Measurements from ENCODE around the gene TSC22D2. TPM values are rescaled to one million over a fixed set of nuclear protein-coding genes. Genes with fewer than 3 reads are reported as not detected.

The TSC22D2 gene
- total and polyA plus RNA-seq, 2 experiments from 2014 or later: 34.9 to 38.8 TPM

- H3K4me1 ChIP-seq (ENCODE audit: insufficient read depth): peaks cover 21% of the 10 kb centered on the region
- no peak overlapping the region for H3K4me2 ChIP-seq
- H3K4me3 ChIP-seq: no peak overlapping the region
- H3K9me3 ChIP-seq (ENCODE audit: low read depth): no peaks in the 10 kb centered on the region
- no peaks in the 10 kb centered on the region for H3K9me2 ChIP-seq (replicated peaks; ENCODE audit: insufficient read depth)
- H2AFZ ChIP-seq: no peak overlapping the region
- TF ChIP-seq EZH2phosphoT487 (IDR thresholded peaks at IDR 0.05; ENCODE audit: low read depth, severe bottlenecking, unreplicated experiment): no peak
- no peak for TF ChIP-seq EZH2 (IDR thresholded peaks at IDR 0.05; ENCODE audit: borderline replicate concordance)
- no peak for TF ChIP-seq CTCF (IDR thresholded peaks at IDR 0.05; ENCODE audit: poor library complexity)
- no peaks in the 10 kb centered on the region for H3K27me3 ChIP-seq
- no peaks in the 10 kb centered on the region for H3K79me2 ChIP-seq
- DNase-seq (ENCODE audit: low spot score): no peak
- no peak overlapping the region for H3K27ac ChIP-seq
- H4K20me1 ChIP-seq (ENCODE audit: insufficient read depth, poor library complexity, severe bottlenecking): no peaks in the 10 kb centered on the region
- no peaks in the 10 kb centered on the region for H3K36me3 ChIP-seq (replicated peaks; ENCODE audit: insufficient read depth, low read depth)
Measured at GRCh38 chr3:150367757-150368156, 40.3 kb upstream of the TSC22D2 start.

GRCh38 chr3:150370122-150370602 is 37.9 kb upstream of the TSC22D2 start:
- Histone ChIP-seq H3K4me1 (ENCODE audit: insufficient read depth) (peaks cover 21% of the 10 kb centered on the region), H3K79me2 (no peaks in the 10 kb centered on the region), H3K9me3 (ENCODE audit: low read depth) (no peaks in the 10 kb centered on the region), H3K36me3 (replicated peaks; ENCODE audit: insufficient read depth, low read depth) (no peaks in the 10 kb centered on the region), H2AFZ (no peak overlapping the region), H3K4me3 (no peak overlapping the region), H3K9me2 (replicated peaks; ENCODE audit: insufficient read depth) (no peaks in the 10 kb centered on the region), H4K20me1 (ENCODE audit: insufficient read depth, poor library complexity, severe bottlenecking) (no peaks in the 10 kb centered on the region), H3K27me3 (no peaks in the 10 kb centered on the region), H3K4me2 (peak overlapping the region; percentile 69), H3K27ac (peak overlapping the region; percentile 87)
- TF ChIP-seq EZH2phosphoT487 (IDR thresholded peaks at IDR 0.05; ENCODE audit: low read depth, severe bottlenecking, unreplicated experiment) (no peak), EZH2 (IDR thresholded peaks at IDR 0.05; ENCODE audit: borderline replicate concordance) (no peak), CTCF (IDR thresholded peaks at IDR 0.05; ENCODE audit: poor library complexity) (no peak)
- WGBS (ENCODE audit: low lambda C conversion rate, missing lambda C conversion rate): 19% methylated on average over 4 of the region's 4 CpGs
- DNase-seq (ENCODE audit: low spot score): peak; percentile 91

GRCh38 chr3:150370999-150371398 is 37.1 kb upstream of the TSC22D2 start:
- Histone ChIP-seq H3K9me3 (ENCODE audit: low read depth) (no peaks in the 10 kb centered on the region), H3K36me3 (replicated peaks; ENCODE audit: insufficient read depth, low read depth) (no peaks in the 10 kb centered on the region), H3K27me3 (no peaks in the 10 kb centered on the region), H4K20me1 (ENCODE audit: insufficient read depth, poor library complexity, severe bottlenecking) (no peaks in the 10 kb centered on the region), H3K4me2 (peak overlapping the region; percentile 69), H2AFZ (no peak overlapping the region), H3K9me2 (replicated peaks; ENCODE audit: insufficient read depth) (no peaks in the 10 kb centered on the region), H3K79me2 (no peaks in the 10 kb centered on the region), H3K4me3 (no peak overlapping the region), H3K4me1 (ENCODE audit: insufficient read depth) (peaks cover 27% of the 10 kb centered on the region), H3K27ac (peak overlapping the region; percentile 87)
- TF ChIP-seq EZH2 (IDR thresholded peaks at IDR 0.05; ENCODE audit: borderline replicate concordance) (no peak), CTCF (IDR thresholded peaks at IDR 0.05; ENCODE audit: poor library complexity) (no peak), EZH2phosphoT487 (IDR thresholded peaks at IDR 0.05; ENCODE audit: low read depth, severe bottlenecking, unreplicated experiment) (no peak)
- DNase-seq (ENCODE audit: low spot score): no peak
- WGBS (ENCODE audit: low lambda C conversion rate, missing lambda C conversion rate): 93% methylated on average over 1 of the region's 1 CpG
